Endothelial cell of umbilical vein (primary cell): ENCODE results near the gene DARS1. TPM values are rescaled to one million over a fixed set of nuclear protein-coding genes. Genes with fewer than 3 reads are reported as not detected.

ENCODE experiments used
- BruUV-seq: library from RNA; stranded (reverse); fragments of 400-500 nt; replicated peaks from 2 replicates; lab custom pipeline; 2021; lab: Mats Ljungman, UMichigan
- CTCF ChIA-PET: fragments of 300-600, 350-600 bp; sonication (Branson Sonifier 250); formaldehyde crosslinking; loops from one replicate; lab custom pipeline; 2021; ENCODE audit warnings: antibody characterized with exemption, inconsistent platforms; lab: Charles Lee
- POLR2A ChIA-PET: fragments of 300-600, 350-600 bp; sonication (Branson Sonifier 250); formaldehyde crosslinking; loops from one replicate; lab custom pipeline; 2021; ENCODE audit warnings: antibody characterized with exemption, inconsistent platforms; lab: Charles Lee
- DNase-seq: peaks from one replicate; pipeline ENCODE4 v3.0.0-alpha.2; 2011; ENCODE audit warnings: low read depth, low spot score
- FAIRE-seq: peaks from 2 replicates; lab custom pipeline; 2011; peaks lifted over from hg19 to GRCh38; lab: Jason Lieb, UNC
- H2AFZ ChIP-seq: 2 replicates; pipeline ENCODE4 v1.6.0; 2012; ENCODE audit warnings: low read depth, low read length, control low read depth, inconsistent platforms
- H3K27ac ChIP-seq: 2 replicates; pipeline ENCODE4 v1.5.1; 2011; ENCODE audit warnings: low read depth, mild to moderate bottlenecking, control low read depth, low read length, moderate library complexity; ENCODE audit not compliant: insufficient read depth
- H3K27me3 ChIP-seq, 2 experiments: 2 replicates each; pipeline versions ENCODE4 v1.6.0 to v1.6.1; 2011; ENCODE audit warnings: low read length in 2 of 2, mixed read lengths in 1 of 2; ENCODE audit not compliant: control insufficient read depth in 2 of 2, insufficient read depth in 2 of 2
- H3K36me3 ChIP-seq, 2 experiments: 2 replicates in 1 of 2; 3 replicates in 1 of 2; pipeline ENCODE4 v1.5.1; 2011; ENCODE audit warnings: low read length in 2 of 2, mild to moderate bottlenecking in 1 of 2, moderate library complexity in 1 of 2; ENCODE audit not compliant: control insufficient read depth in 2 of 2, insufficient read depth in 2 of 2; ENCODE audit errors: extremely low read depth in 1 of 2
- H3K4me1 ChIP-seq: 3 replicates; pipeline ENCODE4 v1.5.1; 2011; ENCODE audit warnings: mild to moderate bottlenecking, low read length; ENCODE audit not compliant: control insufficient read depth, insufficient read depth; ENCODE audit errors: extremely low read depth
- H3K4me2 ChIP-seq: 2 replicates; pipeline ENCODE4 v1.6.1; 2011; ENCODE audit warnings: low read length, control low read depth, mixed read lengths; ENCODE audit not compliant: insufficient read depth
- H3K4me3 ChIP-seq, 3 experiments: fragments of 200-600 bp in 1 of 3; sonication (generic), shearing (Covaris generic) in 1 of 3; replicated peaks in 1 of 3; 2 replicates each; pipeline ENCODE4 v1.5.1; 2011 to 2016; ENCODE audit warnings: control low read depth in 3 of 3, low read length in 3 of 3, mild to moderate bottlenecking in 2 of 3, inconsistent platforms in 1 of 3, low read depth in 1 of 3, moderate library complexity in 1 of 3; ENCODE audit not compliant: insufficient read depth in 1 of 3
- H3K79me2 ChIP-seq: 2 replicates; pipeline ENCODE4 v1.6.0; 2012; ENCODE audit warnings: low read length, inconsistent platforms; ENCODE audit not compliant: control insufficient read depth, insufficient read depth
- H3K9ac ChIP-seq: replicated peaks from 2 replicates; pipeline ENCODE3; 2011; ENCODE audit warnings: low read length, control low read depth; ENCODE audit not compliant: insufficient read depth; ENCODE audit errors: extremely low read depth
- H3K9me1 ChIP-seq: replicated peaks from 3 replicates; pipeline ENCODE4 v1.6.0; 2011; ENCODE audit warnings: mild to moderate bottlenecking, low read length; ENCODE audit not compliant: control insufficient read depth, insufficient read depth; ENCODE audit errors: extremely low read depth
- H3K9me3 ChIP-seq: replicated peaks from 2 replicates; pipeline ENCODE4 v1.5.1; 2012; ENCODE audit warnings: low read length, inconsistent platforms; ENCODE audit not compliant: control insufficient read depth, insufficient read depth
- H4K20me1 ChIP-seq: replicated peaks from 2 replicates; pipeline ENCODE3; 2011; ENCODE audit warnings: mild to moderate bottlenecking, low read length; ENCODE audit not compliant: control insufficient read depth, insufficient read depth; ENCODE audit errors: extremely low read depth
- EZH2 ChIP-seq: IDR thresholded peaks from 2 replicates; pipeline ENCODE4 v1.6.1; 2012; ENCODE audit warnings: borderline replicate concordance, low read depth, mild to moderate bottlenecking, moderate library complexity, low read length, inconsistent platforms; ENCODE audit not compliant: severe bottlenecking
- FOS ChIP-seq: IDR thresholded peaks from 2 replicates; pipeline ENCODE4 v1.6.1; 2011; ENCODE audit warnings: mild to moderate bottlenecking, low read length, moderate library complexity, borderline replicate concordance; ENCODE audit not compliant: insufficient read depth
- GATA2 ChIP-seq: IDR thresholded peaks from 2 replicates; pipeline ENCODE4 v1.7.0; 2011; ENCODE audit warnings: low read depth, mild to moderate bottlenecking, moderate library complexity, mixed read lengths, low read length; ENCODE audit not compliant: insufficient read length, insufficient read depth
- JUN ChIP-seq: IDR thresholded peaks from 2 replicates; pipeline ENCODE4 v1.6.1; 2011; ENCODE audit warnings: borderline replicate concordance, low read depth; ENCODE audit not compliant: insufficient read length, insufficient read depth
- MAX ChIP-seq: IDR thresholded peaks from 2 replicates; pipeline ENCODE4 v1.6.1; 2011; ENCODE audit not compliant: insufficient read depth, insufficient read length
- MYC ChIP-seq: IDR thresholded peaks from one replicate; pipeline ENCODE4 v1.6.1; 2011; ENCODE audit warnings: mild to moderate bottlenecking, low read depth, low read length
- POLR2A ChIP-seq: IDR thresholded peaks from 2 replicates; pipeline ENCODE4 v1.6.1; 2012; ENCODE audit warnings: low read depth, mild to moderate bottlenecking, control low read depth, low read length
- POLR2AphosphoS5 ChIP-seq: IDR thresholded peaks from 2 replicates; pipeline ENCODE4 v1.6.1; 2012; ENCODE audit warnings: low read depth, mild to moderate bottlenecking, control low read depth, low read length, moderate library complexity; ENCODE audit not compliant: insufficient read depth
- dilution Hi-C: fragments of 300-500 bp; cut with MboI; formaldehyde crosslinking; loops from one replicate; pipeline ENCODE4 v1.15.0; 2019; ENCODE audit warnings: low sequenced_read_pairs; ENCODE audit not compliant: extremely low pct_ligation_motif_present
- intact Hi-C: fragments of 100-400 bp; cut with micrococcal nuclease; formaldehyde crosslinking; loops from one replicate; pipeline ENCODE4 v1.10.0; 2022
- polyA plus RNA-seq, 4 experiments: library from polyadenylated mRNA; depleted of rRNA in 3 of 4; stranded (reverse) in 3 of 4; unstranded in 1 of 4; fragments of >200 nt; gene quantifications; 2 replicates each; pipeline versions ENCODE4 v1.2.1 to v1.2.3, GENCODE V29; 2011 to 2012; ENCODE audit warnings: missing spikeins in 1 of 4
- total RNA-seq: library from RNA; stranded (reverse); gene quantifications from 2 replicates; pipeline ENCODE4 v1.2.3, GENCODE V29; 2021
- TF ChIP-seq, protein P1 (sequence below), 2 donors: IDR thresholded peaks; 1 replicate in 1 of 2; 2 replicates in 1 of 2; pipeline ENCODE4 v1.5.1; 2011; ENCODE audit warnings: low read length in 2 of 2, mild to moderate bottlenecking in 2 of 2, moderate library complexity in 2 of 2, control low read depth in 1 of 2, inconsistent platforms in 1 of 2, low read depth in 1 of 2; ENCODE audit not compliant: insufficient read depth in 1 of 2; ENCODE audit errors: extremely low read depth in 1 of 2

Gene DARS1
- total and polyA plus RNA-seq, 2 donors (not counting 3 experiments of a cell fraction or from before 2014, with no cell fraction given) = 20.9 to 41.5 TPM

- no peaks in the 10 kb centered on the region for H4K20me1 ChIP-seq
- no peak overlapping the region for H3K27ac ChIP-seq
- no peaks in the 10 kb centered on the region for H3K9me1 ChIP-seq
- H3K9ac ChIP-seq = no peak overlapping the region
- no peaks in the 10 kb centered on the region for H3K4me1 ChIP-seq
- H3K4me2 ChIP-seq = no peak overlapping the region
- intact Hi-C loops = no loop called here
- H3K9me3 ChIP-seq = no peaks in the 10 kb centered on the region
- H3K4me3 ChIP-seq = no peak overlapping the region
- no peak for DNase-seq
- no peaks in the 10 kb centered on the region for H3K27me3 ChIP-seq
- no TSS peak for BruUV-seq
- TF ChIP-seq MYC (no peak), POLR2A (no peak), MAX (no peak), POLR2AphosphoS5 (no peak), GATA2 (no peak), JUN (no peak), FOS (no peak), EZH2 (no peak)
- TF ChIP-seq, protein P1, sequence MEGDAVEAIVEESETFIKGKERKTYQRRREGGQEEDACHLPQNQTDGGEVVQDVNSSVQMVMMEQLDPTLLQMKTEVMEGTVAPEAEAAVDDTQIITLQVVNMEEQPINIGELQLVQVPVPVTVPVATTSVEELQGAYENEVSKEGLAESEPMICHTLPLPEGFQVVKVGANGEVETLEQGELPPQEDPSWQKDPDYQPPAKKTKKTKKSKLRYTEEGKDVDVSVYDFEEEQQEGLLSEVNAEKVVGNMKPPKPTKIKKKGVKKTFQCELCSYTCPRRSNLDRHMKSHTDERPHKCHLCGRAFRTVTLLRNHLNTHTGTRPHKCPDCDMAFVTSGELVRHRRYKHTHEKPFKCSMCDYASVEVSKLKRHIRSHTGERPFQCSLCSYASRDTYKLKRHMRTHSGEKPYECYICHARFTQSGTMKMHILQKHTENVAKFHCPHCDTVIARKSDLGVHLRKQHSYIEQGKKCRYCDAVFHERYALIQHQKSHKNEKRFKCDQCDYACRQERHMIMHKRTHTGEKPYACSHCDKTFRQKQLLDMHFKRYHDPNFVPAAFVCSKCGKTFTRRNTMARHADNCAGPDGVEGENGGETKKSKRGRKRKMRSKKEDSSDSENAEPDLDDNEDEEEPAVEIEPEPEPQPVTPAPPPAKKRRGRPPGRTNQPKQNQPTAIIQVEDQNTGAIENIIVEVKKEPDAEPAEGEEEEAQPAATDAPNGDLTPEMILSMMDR (IDR thresholded peaks at IDR 0.05; ENCODE audit: extremely low read depth in 1 of 2, insufficient read depth in 1 of 2, low read depth in 1 of 2, low read length in 2 of 2) = no peak
- no peak overlapping the region for H2AFZ ChIP-seq
- dilution Hi-C loops = no loop called here
- H3K79me2 ChIP-seq = no peaks in the 10 kb centered on the region
- peaks cover 0 to 4% of the 10 kb centered on the region in 2 experiments for H3K36me3 ChIP-seq
- FAIRE-seq = no peak
- POLR2A ChIA-PET = no interaction called here
- CTCF ChIA-PET = interaction anchor here (1.7 kb wide), 1 partner anchor 12 kb away, joined by 4 read pairs; no protein-coding TSS in a partner anchor
These were observed 59.9 kb downstream of the DARS1 start for GRCh38 chr2:135925571-135925970.
